GM19455 (cell line): ENCODE results near the gene DST.
"Not testable (repeated sequence)": the region's sequence is repeated elsewhere in the genome, so short reads cannot be mapped to it uniquely, and the experiment has no call there.

Source experiments
- ATAC-seq: cut with Tn5 transposase; IDR thresholded peaks from one replicate; pipeline ENCODE4 v1.9.1; 2021; ENCODE audit not compliant: unreplicated experiment

The DST gene

GRCh38 chr6:56518995-56519767, 123.5 kb downstream of the DST start:
- no peak for ATAC-seq

GRCh38 chr6:56517155-56517745, 125.4 kb downstream of the DST start:
- ATAC-seq, result no peak

- no peak for ATAC-seq
Measured at GRCh38 chr6:56516003-56516402, 126.7 kb downstream of the DST start.

DNA sequence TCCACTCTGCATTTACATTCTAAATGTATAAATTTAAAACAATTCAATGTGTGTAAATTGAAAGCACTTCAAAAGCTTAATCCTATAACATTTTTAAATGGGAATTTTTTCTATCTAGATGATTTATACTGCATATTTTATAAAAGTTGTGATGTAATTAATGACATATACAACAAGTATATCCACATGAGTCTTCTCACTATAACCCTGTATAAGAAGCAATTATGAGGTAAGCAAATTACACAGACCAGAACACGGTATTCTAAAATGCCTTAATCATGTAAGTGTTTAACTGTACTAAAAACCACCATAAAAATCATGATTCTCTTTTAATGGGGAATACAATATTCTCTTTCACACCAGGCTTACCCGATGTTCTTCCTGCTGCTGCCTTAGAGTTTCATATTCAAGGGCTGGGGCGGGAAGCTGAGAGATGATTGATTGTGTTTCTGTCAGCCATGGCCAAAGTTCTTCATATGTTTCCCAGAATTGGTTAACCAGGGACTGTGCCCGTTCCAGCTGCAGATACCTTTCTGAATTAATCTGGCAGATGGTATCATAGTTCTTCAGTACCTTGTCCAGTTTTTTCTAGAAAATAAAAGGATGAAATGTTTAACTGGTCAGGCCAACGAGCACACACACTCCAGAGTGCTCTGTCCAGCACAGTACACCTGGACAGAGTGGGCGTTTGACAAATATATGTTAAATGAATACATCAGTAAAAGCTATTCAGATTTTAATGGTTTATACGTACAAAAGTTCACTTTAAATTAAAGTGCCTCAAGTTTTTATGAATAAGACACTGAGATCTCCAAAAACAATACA, 127.4 kb downstream of the DST start:
- no peak for ATAC-seq

DNA sequence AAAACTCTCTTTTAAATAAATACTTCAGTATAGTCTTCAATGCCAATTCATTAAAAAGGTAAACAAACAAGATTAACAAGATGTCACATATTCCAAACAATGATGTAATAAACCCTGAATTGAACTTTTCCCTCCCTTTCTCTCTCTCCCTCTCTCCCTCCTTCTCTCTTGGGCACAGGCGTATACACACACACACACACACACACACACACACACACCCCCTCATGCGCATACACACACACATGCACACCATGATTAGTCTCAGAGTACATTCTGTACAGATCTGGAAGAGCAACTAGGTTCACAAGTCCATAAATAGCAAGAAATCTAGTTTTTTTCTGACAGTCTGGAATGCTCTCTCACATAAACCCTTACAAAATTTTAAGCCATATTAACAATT, 128.3 kb downstream of the DST start:
- no peak for ATAC-seq

GRCh38 chr6:56513631-56514030, 129.1 kb downstream of the DST start:
- ATAC-seq, result no peak

- ATAC-seq, result no peak
Measured at GRCh38 chr6:56511591-56511990, 131.1 kb downstream of the DST start.

DNA sequence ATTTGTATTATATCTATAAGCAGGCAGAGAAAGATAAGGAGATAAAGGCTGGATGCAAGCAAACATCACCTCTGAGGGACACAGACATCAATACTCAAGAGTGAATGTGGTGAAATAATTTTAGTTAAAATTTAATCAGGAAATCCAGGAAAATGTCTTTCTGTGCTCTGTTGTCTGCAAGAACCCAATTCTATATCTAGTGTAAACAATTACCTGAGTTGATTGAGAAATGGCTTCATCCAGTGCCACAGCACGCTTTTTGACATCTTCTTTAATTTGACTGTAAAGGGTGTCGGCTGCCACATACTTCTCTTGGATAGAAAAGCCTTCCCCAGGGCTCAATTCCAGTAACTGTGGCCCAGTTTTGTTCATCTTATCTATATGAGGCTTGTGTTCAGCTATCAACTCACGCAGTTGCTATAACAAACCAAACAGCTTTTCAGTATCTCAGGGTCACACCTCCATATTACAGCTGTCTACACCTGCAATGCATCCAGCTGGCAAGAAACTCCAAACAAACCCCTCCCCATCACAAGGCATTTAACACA, 131.6 kb downstream of the DST start:
- no peak for ATAC-seq

DNA sequence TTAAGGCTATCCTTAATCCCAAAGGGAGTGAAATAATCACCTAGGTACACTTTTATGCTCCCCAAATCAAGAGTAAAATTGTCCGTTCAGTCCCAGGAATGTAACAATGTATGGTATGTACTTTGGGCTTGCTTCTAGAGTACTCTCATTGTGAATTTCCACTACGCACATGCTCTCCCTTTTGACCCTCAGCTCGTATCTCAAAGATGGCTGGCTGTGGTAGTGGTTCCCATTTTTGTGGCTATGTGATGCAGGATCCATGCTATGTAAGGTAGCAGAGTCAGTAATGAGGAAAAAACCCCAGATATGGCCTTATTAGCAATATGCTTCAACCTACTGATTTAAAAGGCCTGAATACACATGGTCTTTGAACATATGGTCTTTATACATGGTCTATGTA, 133.7 kb downstream of the DST start:
- ATAC-seq, result no peak

GRCh38 chr6:56507517-56507916, 135.2 kb downstream of the DST start:
- ATAC-seq, result no peak

DNA sequence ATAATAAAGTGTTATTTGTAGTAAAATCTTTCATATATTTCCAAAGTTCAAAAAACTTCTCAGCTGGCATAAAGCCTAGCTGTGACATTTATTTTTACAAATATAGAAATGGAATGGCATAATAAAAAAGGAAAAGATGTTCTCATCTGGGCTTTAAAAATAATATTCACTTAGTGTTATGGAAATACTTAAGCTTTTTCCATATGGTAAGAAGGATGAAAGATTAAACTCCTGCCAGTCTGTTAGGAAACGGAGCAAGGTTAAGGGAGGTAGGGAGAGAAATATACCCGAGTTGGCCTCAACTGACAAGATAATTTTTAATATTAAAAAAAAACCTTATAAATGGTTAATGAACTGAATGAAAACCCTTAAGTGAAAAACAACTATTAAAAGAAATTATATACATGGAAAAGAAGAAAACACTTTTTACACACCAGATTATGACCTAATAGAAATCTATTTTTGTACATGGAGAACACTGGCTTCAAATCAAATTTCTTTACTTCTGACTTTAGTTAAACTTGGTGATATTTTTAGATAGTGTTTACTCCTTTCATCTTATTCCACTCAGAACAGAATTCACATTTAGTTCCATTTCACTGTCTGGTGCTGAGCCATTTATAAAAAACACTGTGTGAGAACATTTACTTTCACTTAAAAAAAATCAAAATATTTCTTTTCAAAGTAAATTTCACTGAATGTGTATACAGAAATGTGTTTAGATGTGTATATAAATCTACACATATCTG, 137.0 kb downstream of the DST start:
- ATAC-seq, result no peak

- no peak for ATAC-seq
Measured at GRCh38 chr6:56501993-56502392, 140.7 kb downstream of the DST start.

- no peak for ATAC-seq
Measured at GRCh38 chr6:56499095-56499494, 143.6 kb downstream of the DST start.

- ATAC-seq, result no peak
Measured at GRCh38 chr6:56497691-56498090, 145.0 kb downstream of the DST start.

DNA sequence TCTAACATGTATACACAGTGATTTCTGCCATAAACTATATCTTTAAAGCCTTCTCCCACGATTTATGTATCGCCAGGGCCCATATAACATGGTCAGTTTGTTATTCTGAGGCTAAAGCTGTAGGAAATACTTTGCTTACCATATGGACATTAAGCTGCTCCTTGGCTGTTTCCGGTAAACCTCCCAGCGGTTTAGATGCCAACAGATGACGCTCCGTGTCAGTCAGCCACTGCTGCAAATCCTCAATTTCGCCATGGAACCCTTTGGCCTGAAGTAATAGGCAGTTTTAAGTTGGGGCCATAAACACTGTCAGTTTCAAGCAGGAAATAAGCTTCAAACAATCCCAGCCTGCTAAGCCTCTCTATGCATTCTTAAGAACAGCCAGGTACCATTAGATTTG, 145.4 kb downstream of the DST start:
- ATAC-seq, result no peak

DNA sequence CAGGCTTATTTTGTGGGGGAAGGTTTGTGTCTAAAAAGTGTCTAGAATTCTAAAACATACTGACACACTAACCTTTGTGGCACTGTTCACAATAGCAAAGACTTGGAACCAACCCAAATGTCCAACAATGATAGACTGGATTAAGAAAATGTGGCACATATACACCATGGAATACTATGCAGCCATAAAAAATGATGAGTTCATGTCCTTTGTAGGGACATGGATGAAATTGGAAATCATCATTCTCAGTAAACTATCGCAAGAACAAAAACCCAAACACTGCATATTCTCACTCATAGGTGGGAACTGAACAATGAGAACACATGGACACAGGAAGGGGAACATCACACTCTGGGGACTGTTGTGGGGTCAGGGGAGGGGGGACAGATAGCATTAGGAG, 146.0 kb downstream of the DST start:
- ATAC-seq, result not testable (repeated sequence)

DNA sequence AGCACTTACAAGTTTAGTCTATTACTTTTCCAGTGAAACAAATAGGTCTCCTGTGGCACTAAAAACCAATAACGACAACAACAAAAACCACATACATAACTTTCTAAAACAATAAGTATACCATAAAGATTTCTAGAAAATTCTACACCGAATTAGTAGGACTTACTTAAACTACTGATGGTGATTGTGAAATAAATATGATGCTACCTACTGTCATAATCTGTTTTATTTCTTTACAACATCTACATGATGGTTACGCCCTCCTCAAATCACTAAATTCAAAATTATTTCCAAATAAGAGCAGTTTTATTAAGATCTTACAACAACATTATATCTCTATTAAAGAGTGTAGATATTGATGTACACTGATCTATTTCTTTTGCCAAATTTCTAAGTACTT, 147.0 kb downstream of the DST start:
- no peak for ATAC-seq

DNA sequence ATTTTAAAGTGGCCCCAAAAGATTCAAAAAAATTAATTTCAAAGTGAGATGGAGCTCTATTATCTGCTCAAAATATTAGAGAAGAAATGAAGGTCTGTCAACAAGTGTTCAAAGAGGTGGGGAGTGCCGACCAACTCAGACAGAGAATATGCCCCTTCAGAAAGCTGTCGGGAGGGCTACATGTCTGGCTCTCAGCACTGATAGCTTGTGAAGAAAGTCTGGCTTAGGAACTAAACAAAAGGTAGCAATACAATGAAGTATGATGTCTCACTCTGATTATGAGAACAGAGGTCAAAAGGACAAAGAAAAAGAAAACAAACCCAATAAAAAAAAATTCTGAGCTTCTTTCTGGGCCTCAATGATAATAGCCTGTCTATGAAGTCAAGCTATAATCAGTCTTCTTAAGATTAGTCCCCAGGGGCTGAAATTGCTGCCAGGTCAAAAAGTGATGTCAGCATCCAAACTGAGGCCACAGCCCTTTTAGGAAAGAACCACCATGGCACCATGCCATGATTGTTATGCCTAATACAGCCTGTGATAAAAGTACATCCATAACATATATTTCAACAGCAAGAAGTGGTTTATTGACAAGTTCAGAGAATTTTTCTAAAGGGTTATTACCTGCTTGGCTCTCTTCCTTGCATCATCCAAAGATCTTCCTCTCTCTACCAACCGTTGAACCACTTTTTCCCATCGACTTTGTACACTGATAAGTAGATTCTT, 150.9 kb downstream of the DST start:
- ATAC-seq, result no peak

- no peak for ATAC-seq
Measured at GRCh38 chr6:56490993-56491392, 151.7 kb downstream of the DST start.

DNA sequence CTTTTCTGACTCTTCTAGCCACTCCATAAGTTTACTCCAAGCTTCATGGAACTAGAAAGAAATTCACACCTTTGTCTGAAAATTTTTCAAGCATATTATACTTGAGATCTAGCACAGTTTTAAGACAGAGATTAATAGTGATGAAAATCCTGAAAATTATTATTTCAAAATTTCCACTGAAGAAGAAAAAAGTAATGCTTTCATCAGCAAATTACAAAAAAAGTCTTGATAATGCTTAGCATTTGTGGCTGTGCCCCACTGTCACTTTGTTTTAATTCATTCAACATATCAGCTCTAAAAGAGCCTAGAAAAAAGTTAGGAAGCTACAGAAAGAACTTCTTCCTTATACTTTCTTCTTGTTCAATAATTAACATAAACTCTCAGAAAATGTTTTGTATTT, 153.1 kb downstream of the DST start:
- no peak for ATAC-seq
